ENCODE data around the gene PML. TPM values are rescaled to one million over a fixed set of nuclear protein-coding genes. Genes with fewer than 3 reads are reported as not detected.
"Not testable (repeated sequence)": the region's sequence is repeated elsewhere in the genome, so short reads cannot be mapped to it uniquely, and the experiment has no call there.

Gene PML
- total RNA-seq, 1 donor from 2014 or later = 27.8 TPM

DNA sequence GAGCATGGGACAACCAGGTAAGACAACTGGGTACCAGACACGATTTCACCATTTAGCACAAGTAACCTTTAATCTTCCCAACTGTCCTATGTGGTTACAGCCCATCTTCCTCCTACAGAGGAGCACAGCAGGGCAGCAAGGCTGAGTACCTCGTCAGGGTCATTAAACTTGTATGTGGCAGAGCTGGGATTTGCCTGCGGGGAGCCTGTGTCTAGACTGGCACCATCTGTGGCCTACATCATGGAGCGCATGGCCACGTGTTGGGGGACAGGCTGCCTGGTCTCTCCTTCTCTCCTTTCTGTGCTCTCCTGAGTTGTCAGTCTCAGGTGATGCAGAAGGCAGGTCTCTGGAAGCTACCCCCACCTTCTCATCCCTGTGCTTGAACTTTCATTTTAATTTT is 55.6 kb downstream of the PML start:
- H3K36me3 Mint-ChIP-seq (ENCODE audit: insufficient read depth) = no peaks in the 10 kb centered on the region
- H3K27me3 Mint-ChIP-seq = peaks cover 24% of the 10 kb centered on the region
- TF ChIP-seq, protein P1, sequence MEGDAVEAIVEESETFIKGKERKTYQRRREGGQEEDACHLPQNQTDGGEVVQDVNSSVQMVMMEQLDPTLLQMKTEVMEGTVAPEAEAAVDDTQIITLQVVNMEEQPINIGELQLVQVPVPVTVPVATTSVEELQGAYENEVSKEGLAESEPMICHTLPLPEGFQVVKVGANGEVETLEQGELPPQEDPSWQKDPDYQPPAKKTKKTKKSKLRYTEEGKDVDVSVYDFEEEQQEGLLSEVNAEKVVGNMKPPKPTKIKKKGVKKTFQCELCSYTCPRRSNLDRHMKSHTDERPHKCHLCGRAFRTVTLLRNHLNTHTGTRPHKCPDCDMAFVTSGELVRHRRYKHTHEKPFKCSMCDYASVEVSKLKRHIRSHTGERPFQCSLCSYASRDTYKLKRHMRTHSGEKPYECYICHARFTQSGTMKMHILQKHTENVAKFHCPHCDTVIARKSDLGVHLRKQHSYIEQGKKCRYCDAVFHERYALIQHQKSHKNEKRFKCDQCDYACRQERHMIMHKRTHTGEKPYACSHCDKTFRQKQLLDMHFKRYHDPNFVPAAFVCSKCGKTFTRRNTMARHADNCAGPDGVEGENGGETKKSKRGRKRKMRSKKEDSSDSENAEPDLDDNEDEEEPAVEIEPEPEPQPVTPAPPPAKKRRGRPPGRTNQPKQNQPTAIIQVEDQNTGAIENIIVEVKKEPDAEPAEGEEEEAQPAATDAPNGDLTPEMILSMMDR (IDR thresholded peaks at IDR 0.05; ENCODE audit: unreplicated experiment) = no peak
- no peak for DNase-seq (ENCODE audit: low spot score, unreplicated experiment)
- no peaks in the 10 kb centered on the region for H3K9me3 Mint-ChIP-seq (ENCODE audit: low read depth)
- no peak overlapping the region for H3K27ac Mint-ChIP-seq
- H3K4me1 Mint-ChIP-seq (ENCODE audit: low read depth) = no peaks in the 10 kb centered on the region
- H3K4me3 Mint-ChIP-seq (ENCODE audit: low read depth) = no peak overlapping the region

DNA sequence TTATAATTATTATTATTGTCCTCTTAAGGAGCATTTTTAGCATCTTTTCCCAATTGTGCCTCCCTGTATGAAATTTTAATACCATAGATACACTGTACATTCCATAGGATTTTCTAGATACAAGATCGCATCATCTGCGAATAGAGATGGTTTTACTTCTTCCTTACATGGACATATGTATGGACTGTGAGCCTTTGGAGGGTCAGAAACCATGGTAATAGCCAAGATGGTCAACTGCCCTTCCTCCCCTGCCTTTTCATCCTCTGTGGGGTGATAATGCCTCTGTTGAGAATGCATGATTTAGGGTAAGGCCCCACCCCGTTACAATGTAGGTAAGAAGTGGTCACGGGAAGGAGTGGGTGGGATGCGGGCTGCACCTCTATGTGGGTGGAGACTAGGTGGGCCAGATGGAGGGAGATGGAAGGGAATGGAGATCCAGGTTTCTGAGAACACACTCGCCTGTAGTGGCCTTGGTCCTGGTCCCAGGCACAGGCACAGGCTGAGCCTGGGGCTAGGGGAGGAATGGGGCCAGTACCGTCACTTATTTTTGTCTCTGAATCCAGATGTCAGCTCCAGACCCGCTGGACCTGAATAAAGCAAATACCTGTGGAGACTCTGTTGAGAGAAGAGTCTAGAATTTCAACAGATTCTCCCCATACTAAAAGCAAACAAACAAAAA is 56.2 kb downstream of the PML start:
- H3K36me3 Mint-ChIP-seq (ENCODE audit: insufficient read depth) = no peaks in the 10 kb centered on the region
- no peaks in the 10 kb centered on the region for H3K4me1 Mint-ChIP-seq (ENCODE audit: low read depth)
- no peaks in the 10 kb centered on the region for H3K9me3 Mint-ChIP-seq (ENCODE audit: low read depth)
- H3K27me3 Mint-ChIP-seq = peaks cover 27% of the 10 kb centered on the region
- TF ChIP-seq, protein P1 (IDR thresholded peaks at IDR 0.05; ENCODE audit: unreplicated experiment) = no peak
- H3K4me3 Mint-ChIP-seq (ENCODE audit: low read depth) = no peak overlapping the region
- H3K27ac Mint-ChIP-seq = no peak overlapping the region
- DNase-seq (ENCODE audit: low spot score, unreplicated experiment) = no peak

DNA sequence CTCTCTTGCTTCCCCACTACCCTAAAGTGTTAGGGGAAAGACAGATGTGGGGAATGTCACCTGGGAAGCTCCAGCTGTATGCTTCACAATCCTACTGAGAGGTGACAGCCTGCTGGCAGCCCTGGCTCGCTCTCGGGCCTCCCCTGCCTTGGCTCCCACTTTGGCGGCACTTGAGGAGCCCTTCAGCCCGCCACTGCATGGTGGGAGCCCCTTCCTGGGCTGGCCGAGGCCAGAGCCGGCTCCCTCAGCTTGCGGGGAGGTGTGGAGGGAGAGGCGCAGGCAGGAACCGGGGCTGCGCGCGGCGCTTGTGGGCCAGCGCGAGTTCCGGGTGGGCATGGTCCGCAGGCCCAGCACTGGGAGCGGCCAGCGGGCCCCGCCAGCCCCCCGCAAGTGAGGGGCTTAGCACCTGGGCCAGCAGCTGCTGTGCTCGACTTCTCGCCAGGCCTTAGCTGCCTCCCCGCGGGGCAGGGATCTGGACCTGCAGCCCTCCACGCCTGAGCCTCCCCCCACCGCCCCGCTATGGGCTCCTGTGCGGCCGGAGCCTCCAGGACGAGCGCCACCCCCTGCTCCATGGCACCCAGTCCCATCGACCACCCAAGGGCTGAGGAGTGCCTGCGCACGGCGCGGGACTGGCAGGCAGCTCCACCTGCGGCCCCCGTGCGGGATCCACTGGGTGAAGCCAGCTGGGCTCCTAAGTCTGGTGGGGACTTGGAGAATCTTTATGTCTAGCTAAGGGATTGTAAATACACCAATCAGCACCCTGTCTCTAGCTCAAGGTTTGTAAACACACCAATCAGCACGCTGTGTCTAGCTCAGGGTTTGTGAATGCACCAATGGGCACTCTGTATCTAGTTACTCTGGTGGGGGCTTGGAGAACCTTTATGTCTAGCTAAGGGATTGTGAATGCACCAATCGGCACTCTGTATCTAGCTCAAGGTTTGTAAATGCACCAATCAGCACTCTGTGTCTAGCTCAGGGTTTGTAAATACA is 58.0 kb downstream of the PML start:
- peaks cover 38% of the 10 kb centered on the region for H3K27me3 Mint-ChIP-seq
- not testable (repeated sequence) for H3K4me3 Mint-ChIP-seq (ENCODE audit: low read depth); H3K4me1 Mint-ChIP-seq (ENCODE audit: low read depth); H3K27ac Mint-ChIP-seq; H3K9me3 Mint-ChIP-seq (ENCODE audit: low read depth); DNase-seq (ENCODE audit: low spot score, unreplicated experiment); H3K36me3 Mint-ChIP-seq (ENCODE audit: insufficient read depth)

DNA sequence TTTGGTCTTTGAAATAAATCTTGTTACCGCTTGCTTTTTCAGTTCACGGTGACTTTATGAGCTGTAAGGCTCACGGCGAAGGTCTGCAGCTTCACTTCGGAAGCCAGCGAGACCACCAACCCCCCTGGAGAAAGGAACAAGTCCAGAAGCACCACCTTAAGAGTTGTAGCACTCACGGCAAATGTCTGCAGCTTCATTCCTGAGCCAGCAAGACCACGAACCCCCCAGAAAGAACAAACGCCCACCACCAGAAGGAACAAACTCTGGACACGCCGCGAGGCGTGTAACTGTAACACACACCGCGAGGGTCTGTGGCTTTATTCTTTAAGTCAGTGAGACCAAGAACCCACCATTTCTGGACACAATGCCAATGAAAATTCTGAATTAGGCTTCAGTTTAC is 59.0 kb downstream of the PML start:
- H3K4me1 Mint-ChIP-seq (ENCODE audit: low read depth) = no peaks in the 10 kb centered on the region
- DNase-seq (ENCODE audit: low spot score, unreplicated experiment) = no peak
- no peaks in the 10 kb centered on the region for H3K36me3 Mint-ChIP-seq (ENCODE audit: insufficient read depth)
- no peaks in the 10 kb centered on the region for H3K9me3 Mint-ChIP-seq (ENCODE audit: low read depth)
- TF ChIP-seq, protein P1 (IDR thresholded peaks at IDR 0.05; ENCODE audit: unreplicated experiment) = no peak
- H3K4me3 Mint-ChIP-seq (ENCODE audit: low read depth) = no peak overlapping the region
- peaks cover 46% of the 10 kb centered on the region for H3K27me3 Mint-ChIP-seq
- no peak overlapping the region for H3K27ac Mint-ChIP-seq

DNA sequence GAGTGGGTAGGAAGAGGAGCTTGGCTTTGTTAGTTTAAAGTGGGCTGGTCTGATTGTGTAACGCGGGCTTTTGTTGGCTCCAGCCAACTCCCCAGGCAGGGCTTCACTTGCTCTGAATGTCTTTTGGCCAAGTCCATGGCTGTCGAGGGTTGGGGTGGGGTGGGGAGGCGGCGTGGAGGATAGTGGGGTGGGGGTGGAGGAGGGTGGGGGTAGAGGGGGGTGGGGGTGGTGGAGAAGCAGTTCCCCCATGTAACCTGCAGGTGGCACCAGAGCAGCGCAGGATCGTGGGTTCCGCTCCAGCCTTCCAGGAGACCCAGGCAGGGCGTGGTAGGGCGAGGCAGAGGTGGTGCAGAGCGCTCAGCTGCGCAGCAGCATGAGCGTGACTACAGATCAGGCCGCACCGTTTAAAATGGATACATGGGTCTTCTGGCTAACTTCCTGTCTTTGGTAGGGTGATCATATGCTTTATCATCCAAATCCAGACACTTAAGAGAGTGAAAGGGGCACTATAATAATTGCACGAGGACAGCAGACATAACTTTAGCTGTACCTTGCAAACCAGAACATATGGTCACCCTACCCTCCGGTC is 59.5 kb downstream of the PML start:
- TF ChIP-seq, protein P1 (IDR thresholded peaks at IDR 0.05; ENCODE audit: unreplicated experiment) = peak; percentile 55
- DNase-seq (ENCODE audit: low spot score, unreplicated experiment) = peak; percentile 41
- Mint-ChIP-seq H3K27ac (no peak overlapping the region), H3K4me1 (ENCODE audit: low read depth) (no peaks in the 10 kb centered on the region), H3K4me3 (ENCODE audit: low read depth) (no peak overlapping the region), H3K27me3 (peaks cover 51% of the 10 kb centered on the region), H3K36me3 (ENCODE audit: insufficient read depth) (no peaks in the 10 kb centered on the region), H3K9me3 (ENCODE audit: low read depth) (no peaks in the 10 kb centered on the region)

All from progenitor cell of endocrine pancreas (in vitro differentiated cells).